ENCODE results near the gene RWDD3. TPM values are rescaled to one million over a fixed set of nuclear protein-coding genes. Genes with fewer than 3 reads are reported as not detected.

The RWDD3 gene
- total and polyA plus RNA-seq, 2 donors from 2014 or later = 18.0 to 19.7 TPM

- TF ChIP-seq, protein P1, sequence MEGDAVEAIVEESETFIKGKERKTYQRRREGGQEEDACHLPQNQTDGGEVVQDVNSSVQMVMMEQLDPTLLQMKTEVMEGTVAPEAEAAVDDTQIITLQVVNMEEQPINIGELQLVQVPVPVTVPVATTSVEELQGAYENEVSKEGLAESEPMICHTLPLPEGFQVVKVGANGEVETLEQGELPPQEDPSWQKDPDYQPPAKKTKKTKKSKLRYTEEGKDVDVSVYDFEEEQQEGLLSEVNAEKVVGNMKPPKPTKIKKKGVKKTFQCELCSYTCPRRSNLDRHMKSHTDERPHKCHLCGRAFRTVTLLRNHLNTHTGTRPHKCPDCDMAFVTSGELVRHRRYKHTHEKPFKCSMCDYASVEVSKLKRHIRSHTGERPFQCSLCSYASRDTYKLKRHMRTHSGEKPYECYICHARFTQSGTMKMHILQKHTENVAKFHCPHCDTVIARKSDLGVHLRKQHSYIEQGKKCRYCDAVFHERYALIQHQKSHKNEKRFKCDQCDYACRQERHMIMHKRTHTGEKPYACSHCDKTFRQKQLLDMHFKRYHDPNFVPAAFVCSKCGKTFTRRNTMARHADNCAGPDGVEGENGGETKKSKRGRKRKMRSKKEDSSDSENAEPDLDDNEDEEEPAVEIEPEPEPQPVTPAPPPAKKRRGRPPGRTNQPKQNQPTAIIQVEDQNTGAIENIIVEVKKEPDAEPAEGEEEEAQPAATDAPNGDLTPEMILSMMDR (IDR thresholded peaks at IDR 0.05; ENCODE audit: borderline replicate concordance, extremely low read depth, insufficient read depth) = no peak
- FAIRE-seq (no peak), DNase-seq (no peak)
- no peak overlapping the region for H3K27ac ChIP-seq (ENCODE audit: low read depth in 2 of 2, low read length in 2 of 2)
- H3K4me1 ChIP-seq (ENCODE audit: control insufficient read depth in 2 of 3, insufficient read depth in 2 of 3, low read depth in 1 of 3, low read length in 3 of 3) = no peaks in the 10 kb centered on the region
- H3K36me3 ChIP-seq (ENCODE audit: control insufficient read depth in 2 of 3, insufficient read depth in 3 of 3, low read length in 3 of 3) = no peaks in the 10 kb centered on the region
- H3K9ac ChIP-seq (ENCODE audit: low read length in 3 of 3) = no peak overlapping the region
- H3K4me3 ChIP-seq (ENCODE audit: low read length in 3 of 3) = no peak overlapping the region
- intact Hi-C loops (cut with DNase I) = no loop called here
- H3K9me3 ChIP-seq (ENCODE audit: control insufficient read depth in 2 of 3, insufficient read depth in 1 of 3, low read length in 3 of 3) = peaks cover 0 to 3% (median 3%) of the 10 kb centered on the region in 3 donors
- no peaks in the 10 kb centered on the region for H3K27me3 ChIP-seq (ENCODE audit: control insufficient read depth, insufficient read depth, low read length)
Measured at GRCh38 chr1:95276429-95276828, 42.4 kb downstream of the RWDD3 start.

- TF ChIP-seq, protein P1 (IDR thresholded peaks at IDR 0.05; ENCODE audit: borderline replicate concordance, extremely low read depth, insufficient read depth) = no peak
- intact Hi-C loops (cut with DNase I) = no loop called here
- H3K36me3 ChIP-seq (ENCODE audit: control insufficient read depth in 2 of 3, insufficient read depth in 3 of 3, low read length in 3 of 3) = no peaks in the 10 kb centered on the region
- H3K4me1 ChIP-seq (ENCODE audit: control insufficient read depth in 2 of 3, insufficient read depth in 2 of 3, low read depth in 1 of 3, low read length in 3 of 3) = no peaks in the 10 kb centered on the region
- no peak overlapping the region for H3K4me3 ChIP-seq (ENCODE audit: low read length in 3 of 3)
- H3K27ac ChIP-seq (ENCODE audit: low read depth in 2 of 2, low read length in 2 of 2) = no peak overlapping the region
- H3K9ac ChIP-seq (ENCODE audit: low read length in 3 of 3) = no peak overlapping the region
- no peaks in the 10 kb centered on the region for H3K27me3 ChIP-seq (ENCODE audit: control insufficient read depth, insufficient read depth, low read length)
- no peak for DNase-seq
- H3K9me3 ChIP-seq (ENCODE audit: control insufficient read depth in 2 of 3, insufficient read depth in 1 of 3, low read length in 3 of 3) = peaks cover 0 to under 1% (median 0%) of the 10 kb centered on the region in 3 donors
- FAIRE-seq = no peak
Measured at GRCh38 chr1:95278173-95279006, 44.4 kb downstream of the RWDD3 start.

DNA sequence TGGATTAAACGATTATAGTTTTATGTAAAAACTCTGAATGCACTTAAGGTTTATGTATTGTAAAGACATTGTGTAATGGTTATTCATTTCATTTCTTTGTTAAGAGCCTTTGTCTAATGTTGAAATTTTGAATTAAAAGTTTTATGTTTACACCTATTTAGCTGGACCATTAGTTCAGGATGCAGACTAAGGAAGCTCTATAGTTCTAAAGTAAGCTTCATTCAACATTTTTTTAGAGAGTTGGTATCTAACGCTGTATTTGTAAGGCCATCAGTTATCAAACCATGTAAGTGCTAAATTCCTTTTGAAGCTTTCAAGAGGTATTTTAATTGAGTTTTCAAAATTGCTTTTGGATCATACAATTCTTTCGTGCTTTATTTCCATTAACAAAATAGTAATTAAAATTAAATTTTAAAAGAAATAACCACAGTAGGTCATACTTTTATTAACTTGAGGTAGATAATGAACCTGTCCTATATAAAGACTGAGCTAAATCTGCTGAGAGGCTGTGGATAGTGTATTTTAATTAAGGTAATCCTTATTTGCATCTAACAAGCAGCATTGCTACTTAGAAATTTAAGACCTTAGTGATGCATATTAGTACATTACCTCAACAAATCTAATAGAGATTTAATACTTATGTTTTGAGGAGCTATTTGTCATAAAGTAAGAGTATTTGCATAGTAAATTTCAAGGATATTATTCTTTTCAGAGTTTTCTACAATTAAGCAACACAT is 47.9 kb downstream of the RWDD3 start:
- H3K4me1 ChIP-seq (ENCODE audit: control insufficient read depth in 2 of 3, insufficient read depth in 2 of 3, low read depth in 1 of 3, low read length in 3 of 3) = no peaks in the 10 kb centered on the region
- FAIRE-seq (no peak), DNase-seq (no peak)
- H3K9ac ChIP-seq (ENCODE audit: low read length in 3 of 3) = no peak overlapping the region
- no peaks in the 10 kb centered on the region for H3K9me3 ChIP-seq (ENCODE audit: control insufficient read depth in 2 of 3, insufficient read depth in 1 of 3, low read length in 3 of 3)
- TF ChIP-seq, protein P1 (IDR thresholded peaks at IDR 0.05; ENCODE audit: borderline replicate concordance, extremely low read depth, insufficient read depth) = no peak
- H3K36me3 ChIP-seq (ENCODE audit: control insufficient read depth in 2 of 3, insufficient read depth in 3 of 3, low read length in 3 of 3) = no peaks in the 10 kb centered on the region
- H3K4me3 ChIP-seq (ENCODE audit: low read length in 3 of 3) = no peak overlapping the region
- intact Hi-C loops (cut with DNase I) = no loop called here
- no peaks in the 10 kb centered on the region for H3K27me3 ChIP-seq (ENCODE audit: control insufficient read depth, insufficient read depth, low read length)
- no peak overlapping the region for H3K27ac ChIP-seq (ENCODE audit: low read depth in 2 of 2, low read length in 2 of 2)

All from kidney (tissue), 14 donors.